A549 (cell line): ENCODE measurements around the gene TRMT2A. TPM values are rescaled to one million over a fixed set of nuclear protein-coding genes. Genes with fewer than 3 reads are reported as not detected.

Source experiments
- ATAC-seq, 2 experiments: fragments of 200-7000 bp in 1 of 2; fragments of >200 bp in 1 of 2; cut with Nextera tagmentation in 1 of 2; cut with Tn5 transposase in 1 of 2; 3 replicates each; pipeline versions ENCODE4 v1.8.0 to v1.9.1; 2018 to 2020; ENCODE audit warnings: mild to moderate bottlenecking in 1 of 2, moderate library complexity in 1 of 2
- CTCF ChIA-PET: fragments of 300-600 bp; sonication (Branson Sonifier 250); formaldehyde crosslinking; extraction: SDS; loops from one replicate; lab custom pipeline; 2021; ENCODE audit warnings: antibody characterized with exemption, inconsistent platforms; lab: Yijun Ruan, JAX
- POLR2A ChIA-PET: fragments of 350-600 bp; formaldehyde crosslinking; extraction: SDS; loops from one replicate; lab custom pipeline; 2021; ENCODE audit warnings: antibody characterized with exemption, inconsistent platforms; lab: Yijun Ruan, JAX
- DNase-seq, 2 experiments: peaks; one replicate each; pipeline versions ENCODE4 v3.0.0 to v3.0.0-alpha.2; 2011 to 2016; ENCODE audit warnings: low read depth in 1 of 2, low spot score in 1 of 2
- FAIRE-seq: peaks from 2 replicates; lab custom pipeline; 2011; peaks lifted over from hg19 to GRCh38; lab: Jason Lieb, UNC
- H3K27ac ChIP-seq, 2 experiments: fragments of >200 bp; sonication (Bioruptor Twin); formaldehyde crosslinking; 3 replicates each; pipeline ENCODE4 v1.5.1; 2016 to 2017
- H3K4me1 ChIP-seq: fragments of >200 bp; sonication (Bioruptor Twin); formaldehyde crosslinking; 3 replicates; pipeline ENCODE4 v1.6.1; 2016
- H3K4me2 ChIP-seq: fragments of >200 bp; sonication (Bioruptor Twin); formaldehyde crosslinking; 3 replicates; pipeline ENCODE4 v1.6.1; 2016
- H3K4me3 ChIP-seq: fragments of >200 bp; sonication (Bioruptor Twin); formaldehyde crosslinking; 3 replicates; pipeline ENCODE4 v1.5.1; 2016
- H3K9me3 ChIP-seq: fragments of >200 bp; sonication (Bioruptor Twin); formaldehyde crosslinking; 3 replicates; pipeline ENCODE4 v1.6.1; 2016
- BHLHE40 ChIP-seq: IDR thresholded peaks from 2 replicates; pipeline ENCODE4 v1.6.1; 2012; ENCODE audit warnings: low read depth, low read length, inconsistent platforms
- CBX2 ChIP-seq: fragments of 200-600 bp; sonication (generic); IDR thresholded peaks from 2 replicates; pipeline ENCODE4 v1.6.1; 2016; ENCODE audit warnings: low read depth, mild to moderate bottlenecking, borderline replicate concordance
- CEBPB ChIP-seq, 2 experiments: fragments of >200 bp in 1 of 2; sonication (Bioruptor Twin) in 1 of 2; formaldehyde crosslinking in 1 of 2; IDR thresholded peaks; 2 replicates each; pipeline ENCODE4 v1.6.1; 2012 to 2016
- CTCF ChIP-seq: fragments of >200 bp; sonication (Bioruptor Twin); formaldehyde crosslinking; IDR thresholded peaks from 3 replicates; pipeline ENCODE4 v1.5.1; 2016
- EHMT2 ChIP-seq: fragments of 200-600 bp; sonication (generic); IDR thresholded peaks from 2 replicates; pipeline ENCODE4 v1.6.1; 2016; ENCODE audit warnings: antibody characterized with exemption, low read depth, mild to moderate bottlenecking, moderate library complexity
- EP300 ChIP-seq, 2 experiments: fragments of >200 bp; sonication (Bioruptor Twin); formaldehyde crosslinking; IDR thresholded peaks; 2 replicates in 1 of 2; 3 replicates in 1 of 2; pipeline ENCODE4 v1.6.1; 2016 to 2017
- ESRRA ChIP-seq: fragments of 150-350 bp; IDR thresholded peaks from 2 replicates; pipeline ENCODE4 v1.6.1; 2014; ENCODE audit warnings: mild to moderate bottlenecking, low read length, borderline replicate concordance
- FOSB ChIP-seq: fragments of 250-450 bp; sonication (Bioruptor Pico); IDR thresholded peaks from 2 replicates; pipeline ENCODE4 v1.5.0; 2020; ENCODE audit warnings: mild to moderate bottlenecking, moderate library complexity
- FOSL2 ChIP-seq, 2 experiments: fragments of 450-650 bp in 1 of 2; fragments of >200 bp in 1 of 2; sonication (Bioruptor Twin) in 1 of 2; formaldehyde crosslinking; IDR thresholded peaks; 2 replicates each; pipeline versions ENCODE4 v1.5.0 to v1.6.1; 2016 to 2020; ENCODE audit warnings: mild to moderate bottlenecking in 1 of 2, moderate library complexity in 1 of 2
- FOXS1 ChIP-seq: fragments of 250-450 bp; sonication (Bioruptor Pico); IDR thresholded peaks from 2 replicates; pipeline ENCODE4 v1.5.0; 2020; ENCODE audit warnings: mild to moderate bottlenecking, moderate library complexity
- GATA3 ChIP-seq: IDR thresholded peaks from 2 replicates; pipeline ENCODE4 v1.6.1; 2012; ENCODE audit warnings: borderline replicate concordance
- HDAC2 ChIP-seq: fragments of 200-600 bp; sonication (generic); IDR thresholded peaks from 2 replicates; pipeline ENCODE4 v1.6.1; 2016
- HEYL ChIP-seq: fragments of 250-450 bp; sonication (Bioruptor Pico); IDR thresholded peaks from 2 replicates; pipeline ENCODE4 v1.8.0; 2021; ENCODE audit warnings: mild to moderate bottlenecking, moderate library complexity
- HOXB13 ChIP-seq: fragments of 250-450 bp; sonication (Bioruptor Pico); IDR thresholded peaks from 2 replicates; pipeline ENCODE4 v1.5.0; 2020; ENCODE audit warnings: low read depth, mild to moderate bottlenecking, moderate library complexity
- HOXB5 ChIP-seq: fragments of 250-450 bp; sonication (Bioruptor Pico); IDR thresholded peaks from 2 replicates; pipeline ENCODE4 v1.5.0; 2020; ENCODE audit warnings: mild to moderate bottlenecking, moderate library complexity
- JUN ChIP-seq, 2 experiments: fragments of >200 bp; sonication (Bioruptor Twin); formaldehyde crosslinking; IDR thresholded peaks; 2 replicates in 1 of 2; 3 replicates in 1 of 2; pipeline ENCODE4 v1.6.1; 2016 to 2017
- KDM5A ChIP-seq: fragments of 200-600 bp; sonication (generic); IDR thresholded peaks from 2 replicates; pipeline ENCODE4 v1.6.1; 2016; ENCODE audit warnings: antibody characterized with exemption, mild to moderate bottlenecking
- MAFK ChIP-seq: fragments of 450-650 bp; IDR thresholded peaks from 2 replicates; pipeline ENCODE4 v1.6.1; 2014; ENCODE audit not compliant: partially characterized antibody
- MYC ChIP-seq: IDR thresholded peaks from 2 replicates; pipeline ENCODE4 v1.6.1; 2012; ENCODE audit warnings: mild to moderate bottlenecking, inconsistent platforms, low read length, improper control_type of control experiment, borderline replicate concordance
- PHF8 ChIP-seq: fragments of 200-600 bp; sonication (generic); IDR thresholded peaks from 2 replicates; pipeline ENCODE4 v1.6.1; 2016; ENCODE audit warnings: low read depth, mild to moderate bottlenecking, antibody characterized with exemption, moderate library complexity, borderline replicate concordance
- RAD21 ChIP-seq, 2 experiments: fragments of >200 bp in 1 of 2; sonication (Bioruptor Twin) in 1 of 2; formaldehyde crosslinking in 1 of 2; IDR thresholded peaks in 1 of 2; conservative IDR thresholded peaks in 1 of 2; 2 replicates in 1 of 2; 3 replicates in 1 of 2; pipeline ENCODE4 v1.6.1; 2012 to 2018; ENCODE audit warnings: inconsistent platforms in 1 of 2
- RARB ChIP-seq: fragments of 250-450 bp; sonication (Bioruptor Pico); IDR thresholded peaks from 2 replicates; pipeline ENCODE4 v1.8.0; 2021; ENCODE audit warnings: mild to moderate bottlenecking, moderate library complexity
- RFX5 ChIP-seq: fragments of 450-650 bp; IDR thresholded peaks from 2 replicates; pipeline ENCODE4 v1.7.1; 2014; ENCODE audit warnings: antibody characterized with exemption, mild to moderate bottlenecking, moderate library complexity
- SMC3 ChIP-seq: fragments of >200 bp; sonication (Bioruptor Twin); formaldehyde crosslinking; IDR thresholded peaks from 3 replicates; pipeline ENCODE4 v1.6.1; 2018; ENCODE audit warnings: inconsistent platforms
- TFCP2L1 ChIP-seq: fragments of 250-450 bp; sonication (Bioruptor Pico); IDR thresholded peaks from 2 replicates; pipeline ENCODE4 v1.5.0; 2021; ENCODE audit warnings: mild to moderate bottlenecking
- ZC3H11A ChIP-seq: fragments of 450-650 bp; IDR thresholded peaks from 2 replicates; pipeline ENCODE4 v1.6.1; 2014; ENCODE audit warnings: antibody characterized with exemption, mild to moderate bottlenecking
- ZFP36 ChIP-seq: fragments of 450-650 bp; IDR thresholded peaks from 2 replicates; pipeline ENCODE4 v1.6.1; 2014; ENCODE audit warnings: borderline replicate concordance; ENCODE audit not compliant: partially characterized antibody
- ZSCAN20 ChIP-seq: fragments of 250-450 bp; sonication (Bioruptor Pico); IDR thresholded peaks from 2 replicates; pipeline ENCODE4 v1.8.0; 2022; ENCODE audit warnings: mild to moderate bottlenecking, moderate library complexity
- WGBS: methylation state at CpG from one replicate; pipeline ENCODE4 v1.1.6; 2017; ENCODE audit errors: missing lambda C conversion rate; 5-methylcytosine and 5-hydroxymethylcytosine counted together
- polyA plus RNA-seq, 4 experiments: library from polyadenylated mRNA; depleted of rRNA in 3 of 4; stranded (reverse); fragments of >200 nt; fragmentation: RNase III in 1 of 4; extraction: RNeasy Plus Mini Kit Qiagen cat#74134 plus additional on column Dnase treatment in 1 of 4; gene quantifications; 2 replicates in 3 of 4; 3 replicates in 1 of 4; pipeline ENCODE4 v1.2.3, GENCODE V29; 2011 to 2017
- TF ChIP-seq, protein P1 (sequence below): fragments of 450-650 bp; IDR thresholded peaks from 2 replicates; pipeline ENCODE4 v1.6.1; 2014; ENCODE audit warnings: antibody characterized with exemption
- TF ChIP-seq, protein P2 (sequence below): fragments of >200 bp; sonication (Bioruptor Twin); formaldehyde crosslinking; IDR thresholded peaks from 2 replicates; pipeline ENCODE4 v1.6.1; 2016
- TF ChIP-seq, protein P3 (sequence below): fragments of 150-350 bp; IDR thresholded peaks from 2 replicates; pipeline ENCODE4 v1.6.1; 2014; ENCODE audit warnings: low read depth, mild to moderate bottlenecking, low read length

Gene TRMT2A
- polyA plus RNA-seq, 2 of the 4 experiments (the other 2 are of a cell fraction): 12.3 to 28.8 TPM

GRCh38 chr22:20099099-20099711 lies 17.8 kb downstream of the TRMT2A start:
- H3K27ac ChIP-seq: no peak overlapping the region
- ChIA-PET POLR2A (no interaction called here), CTCF (interaction anchor here (0.7 kb wide), 2 partner anchors 23 to 58 kb away, joined by 3 read pairs; no protein-coding TSS in a partner anchor)
- no peaks in the 10 kb centered on the region for H3K4me1 ChIP-seq
- ATAC-seq: no peak
- 96% methylated on average over 5 of the region's 6 CpGs for WGBS
- no peak for FAIRE-seq
- H3K9me3 ChIP-seq: 0 out of 3 replicates have a peak, but pooled peaks cover 3% of the 10 kb centered on the region
- H3K4me3 ChIP-seq: no peak overlapping the region
- no peak for DNase-seq
- no peak overlapping the region for H3K4me2 ChIP-seq
- no peak for TF ChIP-seq FOSB (CRISPR knock-in tag)
- no peak for TF ChIP-seq RARB (CRISPR knock-in tag)
- TF ChIP-seq SMC3: no peak
- TF ChIP-seq CTCF: no peak
- TF ChIP-seq HOXB5 (CRISPR knock-in tag): no peak
- TF ChIP-seq EP300 (IDR thresholded peaks at IDR 0.05): no peak
- TF ChIP-seq CEBPB (IDR thresholded peaks at IDR 0.05): no peak
- no peak for TF ChIP-seq ZC3H11A
- TF ChIP-seq HOXB13 (CRISPR knock-in tag): no peak
- TF ChIP-seq FOSL2 (IDR thresholded peaks at IDR 0.05): no peak
- no peak for TF ChIP-seq FOSL2 (CRISPR knock-in tag; IDR thresholded peaks at IDR 0.05)
- no peak for TF ChIP-seq FOXS1 (CRISPR knock-in tag)
- TF ChIP-seq, protein P1, sequence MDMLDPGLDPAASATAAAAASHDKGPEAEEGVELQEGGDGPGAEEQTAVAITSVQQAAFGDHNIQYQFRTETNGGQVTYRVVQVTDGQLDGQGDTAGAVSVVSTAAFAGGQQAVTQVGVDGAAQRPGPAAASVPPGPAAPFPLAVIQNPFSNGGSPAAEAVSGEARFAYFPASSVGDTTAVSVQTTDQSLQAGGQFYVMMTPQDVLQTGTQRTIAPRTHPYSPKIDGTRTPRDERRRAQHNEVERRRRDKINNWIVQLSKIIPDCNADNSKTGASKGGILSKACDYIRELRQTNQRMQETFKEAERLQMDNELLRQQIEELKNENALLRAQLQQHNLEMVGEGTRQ: no peak
- TF ChIP-seq ZFP36: no peak
- no peak for TF ChIP-seq RFX5
- no peak for TF ChIP-seq RAD21 (conservative IDR thresholded peaks at IDR 0.05 in 1 of 2, IDR thresholded peaks at IDR 0.05 in 1 of 2)
- TF ChIP-seq, protein P2, sequence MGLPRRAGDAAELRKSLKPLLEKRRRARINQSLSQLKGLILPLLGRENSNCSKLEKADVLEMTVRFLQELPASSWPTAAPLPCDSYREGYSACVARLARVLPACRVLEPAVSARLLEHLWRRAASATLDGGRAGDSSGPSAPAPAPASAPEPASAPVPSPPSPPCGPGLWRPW: no peak
- no peak for TF ChIP-seq EHMT2
- TF ChIP-seq MAFK: no peak
- no peak for TF ChIP-seq GATA3
- TF ChIP-seq ESRRA: no peak

DNA sequence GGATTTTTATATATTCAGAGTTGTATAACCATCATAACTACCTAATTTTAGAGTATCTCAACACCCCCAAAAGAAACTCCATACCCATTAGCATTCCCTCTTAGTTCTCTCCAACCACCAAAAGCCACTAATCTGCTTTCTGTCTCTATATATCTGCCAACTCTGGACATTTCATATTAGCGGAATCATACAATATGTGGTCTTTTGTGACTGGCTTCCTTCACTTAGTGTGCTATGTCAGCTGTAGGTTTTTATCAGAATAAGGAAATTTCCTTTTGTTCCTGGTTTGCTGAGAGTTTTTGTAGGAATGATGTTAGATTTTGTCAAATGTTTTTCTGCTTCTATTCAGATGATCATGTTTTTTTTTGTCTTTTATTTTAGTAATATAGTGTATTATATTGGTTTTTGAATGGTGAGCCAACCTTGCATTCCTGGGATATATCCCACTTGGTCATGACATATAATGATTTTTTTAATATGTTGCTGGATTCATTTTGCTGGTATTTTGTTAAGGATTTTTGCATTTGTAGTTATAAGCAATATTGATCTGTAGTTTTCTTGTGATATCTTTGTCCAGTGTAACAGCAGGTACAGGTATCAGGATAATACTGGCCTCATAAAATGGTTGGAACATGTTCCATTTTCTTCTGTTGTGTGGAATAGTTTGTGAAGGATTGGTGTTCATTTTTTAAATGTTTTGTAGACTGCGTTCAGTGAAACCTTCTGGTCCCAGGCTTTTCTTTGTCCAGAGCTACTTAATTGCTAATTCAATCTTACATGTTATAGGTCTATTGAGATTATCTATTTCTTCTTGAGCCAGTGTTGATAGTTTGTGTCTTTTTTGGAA lies 20.2 kb downstream of the TRMT2A start:
- H3K4me2 ChIP-seq: no peak overlapping the region
- TF ChIP-seq MYC: no peak
- TF ChIP-seq TFCP2L1 (CRISPR knock-in tag): no peak
- no peak for TF ChIP-seq JUN (IDR thresholded peaks at IDR 0.05)
- TF ChIP-seq FOSL2 (IDR thresholded peaks at IDR 0.05): no peak
- no peak for TF ChIP-seq FOSL2 (CRISPR knock-in tag; IDR thresholded peaks at IDR 0.05)
- TF ChIP-seq KDM5A: no peak
- TF ChIP-seq, protein P3, sequence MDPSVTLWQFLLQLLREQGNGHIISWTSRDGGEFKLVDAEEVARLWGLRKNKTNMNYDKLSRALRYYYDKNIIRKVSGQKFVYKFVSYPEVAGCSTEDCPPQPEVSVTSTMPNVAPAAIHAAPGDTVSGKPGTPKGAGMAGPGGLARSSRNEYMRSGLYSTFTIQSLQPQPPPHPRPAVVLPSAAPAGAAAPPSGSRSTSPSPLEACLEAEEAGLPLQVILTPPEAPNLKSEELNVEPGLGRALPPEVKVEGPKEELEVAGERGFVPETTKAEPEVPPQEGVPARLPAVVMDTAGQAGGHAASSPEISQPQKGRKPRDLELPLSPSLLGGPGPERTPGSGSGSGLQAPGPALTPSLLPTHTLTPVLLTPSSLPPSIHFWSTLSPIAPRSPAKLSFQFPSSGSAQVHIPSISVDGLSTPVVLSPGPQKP: no peak
- TF ChIP-seq HEYL: no peak
- TF ChIP-seq BHLHE40: no peak
- no peak for TF ChIP-seq MAFK
- no peak for TF ChIP-seq ZSCAN20 (CRISPR knock-in tag)
- TF ChIP-seq HDAC2: no peak
- TF ChIP-seq CBX2: no peak
- no peak for TF ChIP-seq PHF8
- FAIRE-seq (no peak), DNase-seq (no peak), ATAC-seq (no peak)
- no peak overlapping the region for H3K4me3 ChIP-seq
- 0 out of 3 replicates have a peak, but pooled peaks cover 3% of the 10 kb centered on the region for H3K9me3 ChIP-seq
- H3K27ac ChIP-seq: no peak overlapping the region
- ChIA-PET CTCF (interaction anchor here (1.1 to 1.5 kb wide), 3 partner anchors 9 to 14 kb away, joined by 3 to 7 read pairs (median 4); no protein-coding TSS in a partner anchor), POLR2A (no interaction called here)
- no peaks in the 10 kb centered on the region for H3K4me1 ChIP-seq
- 92% methylated on average over 2 of the region's 2 CpGs for WGBS
